ENCODE measurements around the gene SLC4A8. TPM values are rescaled to one million over a fixed set of nuclear protein-coding genes. Genes with fewer than 3 reads are reported as not detected.

SLC4A8 gene
- total RNA-seq, 2 experiments from 2014 or later, result 1.3 to 1.8 TPM

DNA sequence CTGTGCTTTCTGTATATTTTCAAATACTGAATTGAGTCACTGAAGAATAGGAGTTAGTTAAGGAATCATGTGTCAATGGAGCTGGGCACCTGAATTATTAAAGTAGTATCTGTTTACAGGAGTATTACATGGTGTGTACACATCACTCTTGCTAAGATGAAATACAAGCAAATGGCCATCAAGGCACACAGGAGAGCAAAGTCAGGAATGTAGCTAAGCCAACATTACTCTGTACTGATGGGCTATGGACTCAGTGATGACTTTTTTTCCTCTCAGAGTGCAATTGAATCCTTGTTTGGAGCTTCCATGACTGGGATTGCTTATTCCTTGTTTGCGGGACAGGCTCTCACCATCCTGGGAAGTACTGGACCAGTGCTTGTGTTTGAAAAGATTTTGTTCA is 45.5 kb downstream of the SLC4A8 start:
- no peak overlapping the region for H3K4me3 Mint-ChIP-seq
- H3K4me3 ChIP-seq (ENCODE audit: low read length), result no peak overlapping the region
- peaks cover 5% of the 10 kb centered on the region for H3K36me3 Mint-ChIP-seq (ENCODE audit: low read depth)
- H3K36me3 ChIP-seq (ENCODE audit: insufficient read depth, low read length), result no peaks in the 10 kb centered on the region
- H3K27me3 ChIP-seq (ENCODE audit: control insufficient read depth in 1 of 2, insufficient read depth in 2 of 2, low read length in 2 of 2), result no peaks in the 10 kb centered on the region
- TF ChIP-seq, protein P1, sequence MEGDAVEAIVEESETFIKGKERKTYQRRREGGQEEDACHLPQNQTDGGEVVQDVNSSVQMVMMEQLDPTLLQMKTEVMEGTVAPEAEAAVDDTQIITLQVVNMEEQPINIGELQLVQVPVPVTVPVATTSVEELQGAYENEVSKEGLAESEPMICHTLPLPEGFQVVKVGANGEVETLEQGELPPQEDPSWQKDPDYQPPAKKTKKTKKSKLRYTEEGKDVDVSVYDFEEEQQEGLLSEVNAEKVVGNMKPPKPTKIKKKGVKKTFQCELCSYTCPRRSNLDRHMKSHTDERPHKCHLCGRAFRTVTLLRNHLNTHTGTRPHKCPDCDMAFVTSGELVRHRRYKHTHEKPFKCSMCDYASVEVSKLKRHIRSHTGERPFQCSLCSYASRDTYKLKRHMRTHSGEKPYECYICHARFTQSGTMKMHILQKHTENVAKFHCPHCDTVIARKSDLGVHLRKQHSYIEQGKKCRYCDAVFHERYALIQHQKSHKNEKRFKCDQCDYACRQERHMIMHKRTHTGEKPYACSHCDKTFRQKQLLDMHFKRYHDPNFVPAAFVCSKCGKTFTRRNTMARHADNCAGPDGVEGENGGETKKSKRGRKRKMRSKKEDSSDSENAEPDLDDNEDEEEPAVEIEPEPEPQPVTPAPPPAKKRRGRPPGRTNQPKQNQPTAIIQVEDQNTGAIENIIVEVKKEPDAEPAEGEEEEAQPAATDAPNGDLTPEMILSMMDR (IDR thresholded peaks at IDR 0.05), result no peak
- no peaks in the 10 kb centered on the region for H3K9me3 ChIP-seq (ENCODE audit: control insufficient read depth in 1 of 2, insufficient read depth in 1 of 2, low read length in 2 of 2)
- ATAC-seq (ENCODE audit: poor library complexity), result no peak
- H3K4me1 Mint-ChIP-seq (ENCODE audit: low read depth), result no peaks in the 10 kb centered on the region
- no peaks in the 10 kb centered on the region for H3K9me3 Mint-ChIP-seq
- DNase-seq, result no peak
- intact Hi-C loops (cut with DNase I, micrococcal nuclease), result no loop called here
- CTCF ChIA-PET, result no interaction called here
- H3K4me1 ChIP-seq (ENCODE audit: insufficient read depth, low read length), result no peaks in the 10 kb centered on the region
- POLR2A ChIA-PET, result interaction anchor here (0.6 to 1.9 kb wide), 2 partner anchors 54 to 74 kb away, joined by 3 to 5 read pairs; no protein-coding TSS in a partner anchor
- no peak overlapping the region for H3K27ac Mint-ChIP-seq
- H3K27me3 Mint-ChIP-seq, result no peaks in the 10 kb centered on the region
- no peak overlapping the region for H3K27ac ChIP-seq (ENCODE audit: low read depth in 1 of 2, low read length in 2 of 2)

DNA sequence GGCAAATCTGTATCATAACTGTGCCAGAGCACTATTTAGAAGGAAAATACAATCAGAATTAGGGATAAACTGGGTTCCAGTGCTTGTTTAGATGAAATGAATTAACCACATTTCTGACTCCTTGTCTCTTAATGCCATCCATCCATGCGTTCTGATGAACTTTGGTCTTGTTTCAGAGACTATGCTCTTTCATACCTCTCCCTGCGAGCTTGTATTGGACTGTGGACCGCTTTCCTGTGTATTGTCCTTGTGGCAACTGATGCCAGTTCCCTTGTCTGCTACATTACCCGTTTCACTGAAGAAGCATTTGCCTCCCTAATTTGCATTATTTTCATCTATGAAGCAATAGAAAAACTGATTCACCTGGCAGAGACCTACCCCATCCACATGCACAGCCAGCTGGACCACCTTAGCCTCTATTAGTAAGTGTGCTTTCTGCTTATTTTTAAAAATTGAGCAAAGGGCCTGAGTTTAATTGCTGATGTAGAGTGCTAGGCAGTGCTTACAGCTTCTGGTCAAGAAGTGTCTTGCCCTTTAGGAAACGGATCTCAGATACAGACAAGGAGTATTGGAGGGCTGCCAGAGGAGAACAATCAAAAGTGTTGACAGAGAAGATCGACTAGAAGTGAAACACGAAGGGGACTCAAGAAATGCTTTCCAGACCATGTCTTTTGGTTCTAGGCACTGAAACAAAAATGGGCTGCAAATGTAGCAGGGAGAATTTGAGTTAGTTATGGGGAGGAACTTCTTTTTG is 46.7 kb downstream of the SLC4A8 start:
- ChIA-PET CTCF (no interaction called here), POLR2A (interaction anchor here (1.9 kb wide), 1 partner anchor 53 kb away, joined by 5 read pairs; no protein-coding TSS in a partner anchor)
- DNase-seq, result no peak
- H3K4me3 Mint-ChIP-seq, result no peak overlapping the region
- Histone ChIP-seq H3K4me3 (ENCODE audit: low read length) (no peak overlapping the region), H3K4me1 (ENCODE audit: insufficient read depth, low read length) (no peaks in the 10 kb centered on the region), H3K9me3 (ENCODE audit: control insufficient read depth in 1 of 2, insufficient read depth in 1 of 2, low read length in 2 of 2) (no peaks in the 10 kb centered on the region), H3K36me3 (ENCODE audit: insufficient read depth, low read length) (no peaks in the 10 kb centered on the region), H3K27ac (ENCODE audit: low read depth in 1 of 2, low read length in 2 of 2) (no peak overlapping the region), H3K27me3 (ENCODE audit: control insufficient read depth in 1 of 2, insufficient read depth in 2 of 2, low read length in 2 of 2) (no peaks in the 10 kb centered on the region)
- no peaks in the 10 kb centered on the region for H3K4me1 Mint-ChIP-seq (ENCODE audit: low read depth)
- no peak overlapping the region for H3K27ac Mint-ChIP-seq
- no peak for ATAC-seq (ENCODE audit: poor library complexity)
- intact Hi-C loops (cut with DNase I, micrococcal nuclease), result no loop called here
- no peaks in the 10 kb centered on the region for H3K27me3 Mint-ChIP-seq
- H3K36me3 Mint-ChIP-seq (ENCODE audit: low read depth), result peaks cover 5% of the 10 kb centered on the region
- H3K9me3 Mint-ChIP-seq, result no peaks in the 10 kb centered on the region
- TF ChIP-seq, protein P1 (IDR thresholded peaks at IDR 0.05), result no peak

DNA sequence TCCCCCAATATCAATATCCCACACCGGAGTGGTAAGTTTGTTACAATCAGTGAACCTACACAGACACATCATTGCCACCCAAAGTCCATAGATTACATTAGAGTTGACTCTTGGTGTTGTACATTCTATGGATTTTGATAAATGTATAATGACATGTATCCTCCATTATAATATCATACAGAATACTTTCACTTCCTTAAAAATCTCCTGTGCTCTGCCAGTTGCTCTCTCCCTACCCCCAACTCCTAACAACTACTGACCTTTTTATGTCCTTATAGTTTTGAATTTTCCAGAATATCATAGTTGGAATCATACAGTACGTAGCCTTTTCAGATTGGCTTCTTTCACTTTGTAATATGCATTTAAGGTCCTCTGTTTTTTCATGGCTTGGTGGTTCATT is 48.4 kb downstream of the SLC4A8 start:
- Histone ChIP-seq H3K4me3 (ENCODE audit: low read length) (no peak overlapping the region), H3K36me3 (ENCODE audit: insufficient read depth, low read length) (no peaks in the 10 kb centered on the region), H3K4me1 (ENCODE audit: insufficient read depth, low read length) (no peaks in the 10 kb centered on the region), H3K27me3 (ENCODE audit: control insufficient read depth in 1 of 2, insufficient read depth in 2 of 2, low read length in 2 of 2) (no peaks in the 10 kb centered on the region), H3K9me3 (ENCODE audit: control insufficient read depth in 1 of 2, insufficient read depth in 1 of 2, low read length in 2 of 2) (no peaks in the 10 kb centered on the region), H3K27ac (ENCODE audit: low read depth in 1 of 2, low read length in 2 of 2) (no peak overlapping the region)
- POLR2A ChIA-PET, result no interaction called here
- Mint-ChIP-seq H3K9me3 (no peaks in the 10 kb centered on the region), H3K36me3 (ENCODE audit: low read depth) (peaks cover 5% of the 10 kb centered on the region), H3K27ac (no peak overlapping the region), H3K4me1 (ENCODE audit: low read depth) (no peaks in the 10 kb centered on the region), H3K27me3 (no peaks in the 10 kb centered on the region), H3K4me3 (no peak overlapping the region)
- DNase-seq (no peak), ATAC-seq (ENCODE audit: poor library complexity) (no peak)
- TF ChIP-seq, protein P1 (IDR thresholded peaks at IDR 0.05), result no peak
- CTCF ChIA-PET, result no interaction called here
- intact Hi-C loops (cut with DNase I, micrococcal nuclease), result no loop called here

Data from CD4-positive, alpha-beta T cell (primary cell).